HG02798 (cell line): Measurements from ENCODE around the gene CPA4.

Experiments used
- ATAC-seq: cut with Tn5 transposase; IDR thresholded peaks from one replicate; pipeline ENCODE4 v1.9.1; 2021; ENCODE audit warnings: mild to moderate bottlenecking; ENCODE audit not compliant: unreplicated experiment, poor library complexity

CPA4 gene

GRCh38 chr7:130274983-130275591, 17.9 kb upstream of the CPA4 start:
- ATAC-seq, result no peak

DNA sequence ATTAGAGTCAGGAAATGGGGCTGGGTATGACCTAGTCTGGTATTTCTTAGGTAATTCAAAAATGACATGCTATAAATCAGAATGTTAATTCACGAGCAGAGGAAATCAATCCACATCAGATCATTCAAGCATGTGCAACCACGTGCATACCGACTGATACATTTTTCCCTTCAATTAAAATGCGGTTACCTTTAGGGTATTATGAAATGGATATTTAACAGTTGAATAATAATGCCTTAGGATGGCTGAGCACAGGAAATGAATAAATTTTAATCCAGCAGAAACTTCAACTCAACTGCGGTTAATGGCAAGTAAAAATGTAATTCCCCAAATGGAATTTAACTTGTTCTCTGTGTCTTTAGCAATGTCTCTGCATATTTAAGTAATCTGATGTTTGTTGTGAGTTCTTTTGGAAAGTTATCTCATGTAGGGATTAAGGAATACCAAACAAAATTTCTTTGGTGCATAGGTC, 17.1 kb upstream of the CPA4 start:
- ATAC-seq, result no peak

- ATAC-seq, result no peak
Measured at GRCh38 chr7:130276796-130277762, 15.9 kb upstream of the CPA4 start.

GRCh38 chr7:130277763-130278643, 15.0 kb upstream of the CPA4 start:
- no peak for ATAC-seq

GRCh38 chr7:130278860-130279259, 14.1 kb upstream of the CPA4 start:
- no peak for ATAC-seq

DNA sequence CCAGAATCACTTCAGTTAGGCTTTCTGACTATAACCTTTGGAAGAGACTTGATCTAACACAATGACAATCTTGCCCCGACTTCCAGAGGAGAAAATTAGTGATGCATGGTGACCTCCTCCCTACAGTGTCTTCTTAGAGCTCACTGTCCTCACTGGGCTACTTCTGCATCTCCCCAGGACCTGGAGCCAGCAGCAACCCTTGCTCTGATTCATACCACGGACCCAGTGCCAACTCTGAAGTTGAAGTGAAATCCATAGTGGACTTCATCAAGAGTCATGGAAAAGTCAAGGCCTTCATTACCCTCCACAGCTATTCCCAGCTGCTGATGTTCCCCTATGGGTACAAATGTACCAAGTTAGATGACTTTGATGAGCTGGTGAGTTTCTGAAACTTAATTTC, 13.7 kb upstream of the CPA4 start:
- no peak for ATAC-seq

GRCh38 chr7:130279906-130280305, 13.1 kb upstream of the CPA4 start:
- no peak for ATAC-seq

DNA sequence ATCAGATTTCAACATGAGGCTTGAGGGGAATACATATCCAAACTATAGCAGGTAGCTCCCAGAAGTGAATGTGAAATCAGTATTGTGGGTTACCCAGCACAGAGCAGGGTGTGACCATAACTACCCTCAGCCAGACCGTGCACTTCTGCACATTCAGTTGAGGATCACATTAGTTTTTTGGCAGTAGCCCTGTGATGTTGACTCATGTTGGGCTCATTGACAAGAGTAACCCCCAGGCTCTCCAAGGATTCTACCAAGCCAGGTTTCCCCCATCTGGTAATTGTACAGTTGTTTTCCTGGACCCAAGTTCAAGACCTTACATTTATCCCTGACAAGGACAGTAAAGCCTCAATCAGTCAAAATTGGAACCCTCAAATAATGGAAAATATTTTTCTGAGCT, 11.7 kb upstream of the CPA4 start:
- ATAC-seq, result no peak

DNA sequence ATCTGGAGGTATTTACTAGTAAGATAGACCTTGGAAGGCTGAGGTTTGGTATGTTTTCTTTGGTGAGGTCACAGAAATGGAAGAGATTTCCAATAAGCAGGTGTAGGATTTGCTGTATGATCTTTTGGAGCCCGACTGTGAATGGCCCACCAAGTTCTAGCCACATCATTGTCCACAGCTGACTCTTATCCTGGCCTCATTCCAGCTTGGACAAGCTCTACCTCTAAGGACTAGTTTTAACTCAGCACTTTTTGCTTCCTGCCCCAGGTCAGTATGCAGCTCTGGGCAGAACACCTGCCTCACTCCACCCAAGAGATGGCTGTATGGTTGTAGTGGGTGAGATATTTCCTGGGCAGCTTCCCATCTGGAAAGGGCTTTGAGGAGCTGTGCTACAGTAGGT, 6.1 kb upstream of the CPA4 start:
- ATAC-seq, result no peak

GRCh38 chr7:130288168-130288567, 4.8 kb upstream of the CPA4 start:
- no peak for ATAC-seq

DNA sequence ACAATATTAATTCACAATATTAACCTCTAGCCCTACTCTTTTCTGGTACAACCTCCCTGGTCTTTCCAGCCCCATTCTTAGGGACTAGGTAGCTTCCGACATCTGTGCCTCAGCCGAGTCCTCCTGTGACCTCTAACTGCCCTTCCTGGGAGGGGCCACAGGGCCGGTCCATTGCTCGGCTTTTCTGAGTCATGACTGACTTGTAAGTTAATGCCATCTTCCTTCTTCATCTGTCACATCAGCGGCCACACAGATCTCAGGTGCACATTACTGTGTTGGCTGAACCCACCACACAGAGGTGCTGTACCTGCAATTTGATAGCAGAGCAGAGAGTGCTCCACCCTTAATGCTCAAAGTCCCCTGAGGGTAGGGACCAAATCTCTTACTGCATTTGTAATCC, 4.1 kb upstream of the CPA4 start:
- ATAC-seq, result no peak

GRCh38 chr7:130289478-130289877, 3.5 kb upstream of the CPA4 start:
- ATAC-seq, result no peak

DNA sequence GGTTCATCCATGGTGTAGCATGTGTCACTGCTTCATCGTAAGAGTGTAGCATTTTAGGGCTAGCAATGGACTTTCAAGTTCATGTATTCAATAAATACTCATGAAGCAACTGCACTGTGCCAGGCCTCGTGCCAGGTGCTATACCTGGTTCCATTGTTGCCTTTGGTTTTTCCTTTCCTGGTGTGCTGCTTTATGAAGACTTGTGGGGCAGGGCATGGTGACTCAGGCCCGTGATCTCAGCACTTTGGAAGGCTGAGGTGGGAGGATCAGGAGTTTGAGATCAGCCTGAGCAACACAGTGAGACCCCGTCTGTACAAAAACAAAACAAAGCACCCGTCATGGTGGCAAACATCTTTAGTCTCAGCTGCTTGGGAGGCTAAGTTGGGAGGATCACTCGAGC, 2.2 kb upstream of the CPA4 start:
- no peak for ATAC-seq

DNA sequence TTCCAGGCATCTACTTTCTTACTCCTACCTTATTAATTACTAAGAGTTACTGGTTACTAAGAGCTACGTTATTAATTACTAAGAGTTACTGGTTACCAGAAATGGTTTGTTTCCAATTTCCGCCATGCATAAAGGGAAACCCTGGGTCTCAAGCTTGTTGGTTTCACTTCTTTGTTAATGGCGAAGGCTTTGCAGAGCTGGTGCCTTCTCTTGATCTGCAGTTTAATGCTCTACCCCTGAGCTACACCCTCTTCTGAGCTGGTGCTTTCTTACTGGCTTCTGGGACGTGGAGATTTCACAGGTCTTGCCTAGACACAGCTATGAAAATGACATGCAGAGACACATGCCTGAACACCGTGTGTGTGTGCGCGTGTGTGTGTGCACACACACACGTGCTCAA, 560 bp downstream of the CPA4 start:
- ATAC-seq, result no peak

GRCh38 chr7:130294314-130294713, 1.4 kb downstream of the CPA4 start:
- peak; percentile 59 for ATAC-seq

DNA sequence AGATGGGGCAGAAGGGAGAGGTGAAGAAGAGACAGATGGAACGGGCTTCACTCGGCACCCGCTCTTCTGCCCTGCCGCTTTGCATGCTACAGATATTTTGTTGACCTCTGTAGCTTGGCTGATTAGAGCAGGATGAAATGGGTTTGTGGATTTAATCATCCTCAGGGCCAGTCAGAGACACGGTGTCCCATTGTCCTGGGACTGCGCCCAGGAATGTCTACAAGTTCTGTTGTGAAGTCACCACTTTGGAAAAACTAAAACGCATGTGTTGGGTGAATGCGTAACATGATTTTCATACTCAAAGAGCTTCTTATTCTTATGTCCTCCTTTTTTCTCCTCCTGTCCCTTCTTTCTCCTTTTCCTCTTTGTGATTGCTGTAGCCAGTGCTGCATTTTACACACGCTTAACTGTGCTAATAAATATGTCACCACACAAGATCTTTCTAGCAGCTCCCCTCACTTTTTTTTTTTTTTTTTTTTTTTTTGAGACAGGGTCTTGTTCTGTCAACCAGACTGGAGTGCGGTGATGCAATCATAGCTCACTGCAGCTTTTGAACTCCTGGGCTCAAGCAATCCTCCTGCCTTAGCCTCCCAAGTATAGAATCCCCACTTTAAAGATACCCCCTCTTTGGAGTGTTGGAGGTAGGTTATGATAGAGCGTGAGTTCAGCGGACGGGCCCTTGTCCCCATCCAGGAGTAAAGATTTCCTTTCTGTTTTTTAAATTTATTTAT, 3.4 kb downstream of the CPA4 start:
- ATAC-seq, result no peak

GRCh38 chr7:130297628-130298543, 4.9 kb downstream of the CPA4 start:
- no peak for ATAC-seq

DNA sequence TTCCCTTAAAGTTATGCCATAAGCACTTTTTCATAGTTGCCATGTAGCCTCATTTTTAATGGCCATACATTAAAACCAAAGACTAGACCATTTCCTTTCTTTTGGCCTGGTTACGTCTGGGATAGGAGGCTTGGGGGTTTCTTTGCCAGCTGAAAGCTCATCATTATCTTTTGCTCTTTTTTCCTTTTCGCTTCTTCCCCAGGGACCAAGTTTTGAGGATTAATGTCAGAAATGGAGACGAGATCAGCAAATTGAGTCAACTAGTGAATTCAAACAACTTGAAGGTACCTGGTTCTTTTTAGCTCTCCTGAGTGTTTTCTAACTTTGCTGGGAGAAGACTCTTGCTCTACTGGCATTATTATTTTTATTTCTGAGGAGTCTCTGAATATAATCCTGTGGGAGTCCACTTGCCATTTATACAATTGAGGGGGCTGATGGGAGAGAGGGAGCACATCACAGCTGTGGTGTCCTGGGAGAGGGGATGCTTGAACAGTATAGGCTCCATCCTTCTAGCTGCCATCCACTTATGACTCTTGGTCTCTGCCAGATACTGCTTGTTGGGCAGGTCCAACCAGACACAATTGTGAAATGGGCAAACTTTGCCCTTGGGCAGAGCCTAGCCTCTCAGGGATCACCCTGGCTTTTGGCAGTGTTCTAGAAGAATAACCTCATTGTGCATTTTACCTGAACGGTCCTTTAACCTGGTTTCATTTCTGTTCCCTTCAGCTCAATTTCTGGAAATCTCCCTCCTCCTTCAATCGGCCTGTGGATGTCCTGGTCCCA, 5.8 kb downstream of the CPA4 start:
- no peak for ATAC-seq
